Left renal pelvis (tissue), 4 donors: ENCODE data around the gene REV3L. TPM values are rescaled to one million over a fixed set of nuclear protein-coding genes. Genes with fewer than 3 reads are reported as not detected.
A peak's percentile ranks its signal among the peaks of the same experiment; 100 is the strongest.
"Not testable (repeated sequence)": the region's sequence is repeated elsewhere in the genome, so short reads cannot be mapped to it uniquely, and the experiment has no call there.

Experiments used
- DNase-seq, 4 donors: peaks; one replicate each; pipeline ENCODE4 v3.0.0-alpha.2; 2013; ENCODE audit warnings: low read depth in 4 of 4, low spot score in 3 of 4
- polyA plus RNA-seq, 4 donors: library from polyadenylated mRNA; unstranded; fragments of 120-200 nt; gene quantifications; one replicate each; pipeline ENCODE4 v1.2.1, GENCODE V29; 2013; ENCODE audit not compliant: insufficient read length in 4 of 4

The REV3L gene
- 10 to 100 TPM; 37.1 to 59.8 (median 45.1) TPM for polyA plus RNA-seq

- DNase-seq, result peak; percentile 77 to 86 (median 86)
These were observed at the start of gene REV3L for GRCh38 chr6:111482959-111483735. Gene REV3L (minus strand): TSS chr6:111483218. CDS start chr6:111482888, 330 bp downstream.

GRCh38 chr6:111531185-111531584, 48.2 kb upstream of the REV3L start:
- no peak for DNase-seq

GRCh38 chr6:111530667-111531066, 47.6 kb upstream of the REV3L start:
- DNase-seq, result no peak

GRCh38 chr6:111530218-111530617, 47.2 kb upstream of the REV3L start:
- no peak for DNase-seq

GRCh38 chr6:111527367-111527766, 44.3 kb upstream of the REV3L start:
- no peak for DNase-seq

GRCh38 chr6:111524735-111525134, 41.7 kb upstream of the REV3L start:
- DNase-seq, result no peak

GRCh38 chr6:111524252-111524651, 41.2 kb upstream of the REV3L start:
- no peak for DNase-seq

- no peak for DNase-seq
These were observed 40.6 kb upstream of the REV3L start for GRCh38 chr6:111523484-111524167.

- no peak for DNase-seq
These were observed 39.5 kb upstream of the REV3L start for GRCh38 chr6:111522393-111523020.

GRCh38 chr6:111521497-111522270, 38.7 kb upstream of the REV3L start:
- DNase-seq, result no peak

- DNase-seq, result no peak
These were observed 37.5 kb upstream of the REV3L start for GRCh38 chr6:111520524-111520923.

- DNase-seq, result no peak
These were observed 34.9 kb upstream of the REV3L start for GRCh38 chr6:111517965-111518364.

GRCh38 chr6:111515259-111515658, 32.2 kb upstream of the REV3L start:
- no peak for DNase-seq

GRCh38 chr6:111514531-111514930, 31.5 kb upstream of the REV3L start:
- DNase-seq, result not testable (repeated sequence)

GRCh38 chr6:111507219-111507618, 24.2 kb upstream of the REV3L start:
- DNase-seq, result not testable (repeated sequence)

- not testable (repeated sequence) for DNase-seq
These were observed 22.5 kb upstream of the REV3L start for GRCh38 chr6:111505498-111505897.

GRCh38 chr6:111503660-111504059, 20.6 kb upstream of the REV3L start:
- DNase-seq, result no peak

- no peak for DNase-seq
These were observed 20.2 kb upstream of the REV3L start for GRCh38 chr6:111503194-111503593.

GRCh38 chr6:111502154-111502553, 19.1 kb upstream of the REV3L start:
- DNase-seq, result no peak

GRCh38 chr6:111499269-111499793, 16.3 kb upstream of the REV3L start:
- DNase-seq, result no peak
